Measurements from ENCODE around the gene ABTB2. TPM values are rescaled to one million over a fixed set of nuclear protein-coding genes. Genes with fewer than 3 reads are reported as not detected.

The ABTB2 gene
- polyA plus RNA-seq, 3 donors from 2014 or later, result 0.56 TPM; not detected in 2

- no peaks in the 10 kb centered on the region for H3K4me1 Mint-ChIP-seq
- H3K36me3 Mint-ChIP-seq, result no peaks in the 10 kb centered on the region
- H3K27ac Mint-ChIP-seq, result no peak overlapping the region
- no peaks in the 10 kb centered on the region for H3K9me3 Mint-ChIP-seq
- DNase-seq, result no peak
- H3K27me3 Mint-ChIP-seq (ENCODE audit: low read depth in 3 of 3), result peaks cover 0 to 5% (median 2%) of the 10 kb centered on the region in 3 donors
- H3K4me3 Mint-ChIP-seq, result no peak overlapping the region
Measured at GRCh38 chr11:34166806-34167740, 190.7 kb downstream of the ABTB2 start.

- Mint-ChIP-seq H3K27me3 (ENCODE audit: low read depth in 3 of 3) (peaks cover 0 to 3% (median 0%) of the 10 kb centered on the region in 3 donors), H3K4me3 (no peak overlapping the region), H3K9me3 (no peaks in the 10 kb centered on the region), H3K36me3 (no peaks in the 10 kb centered on the region), H3K27ac (no peak overlapping the region), H3K4me1 (no peaks in the 10 kb centered on the region)
- no peak for DNase-seq
Measured at GRCh38 chr11:34165786-34166555, 191.8 kb downstream of the ABTB2 start.

- no peak overlapping the region for H3K4me3 Mint-ChIP-seq
- H3K4me1 Mint-ChIP-seq, result no peaks in the 10 kb centered on the region
- H3K27ac Mint-ChIP-seq, result no peak overlapping the region
- no peak for DNase-seq
- no peaks in the 10 kb centered on the region for H3K36me3 Mint-ChIP-seq
- peaks cover 0 to 3% (median under 1%) of the 10 kb centered on the region in 3 donors for H3K27me3 Mint-ChIP-seq (ENCODE audit: low read depth in 3 of 3)
- H3K9me3 Mint-ChIP-seq, result no peaks in the 10 kb centered on the region
Measured at GRCh38 chr11:34165121-34165520, 192.7 kb downstream of the ABTB2 start.

GRCh38 chr11:34162856-34163255, 195.0 kb downstream of the ABTB2 start:
- no peak overlapping the region for H3K4me3 Mint-ChIP-seq
- H3K36me3 Mint-ChIP-seq, result no peaks in the 10 kb centered on the region
- peaks cover 4 to 6% of the 10 kb centered on the region in 2 donors for H3K4me1 Mint-ChIP-seq
- no peaks in the 10 kb centered on the region for H3K9me3 Mint-ChIP-seq
- H3K27me3 Mint-ChIP-seq (ENCODE audit: low read depth in 3 of 3), result peaks cover 0 to 4% (median 3%) of the 10 kb centered on the region in 3 donors
- no peak overlapping the region for H3K27ac Mint-ChIP-seq
- DNase-seq, result no peak

GRCh38 chr11:34162493-34162820, 195.4 kb downstream of the ABTB2 start:
- H3K4me3 Mint-ChIP-seq, result no peak overlapping the region
- H3K27ac Mint-ChIP-seq, result no peak overlapping the region
- peaks cover 0 to 5% (median 4%) of the 10 kb centered on the region in 3 donors for H3K27me3 Mint-ChIP-seq (ENCODE audit: low read depth in 3 of 3)
- no peak for DNase-seq
- no peaks in the 10 kb centered on the region for H3K36me3 Mint-ChIP-seq
- H3K9me3 Mint-ChIP-seq, result no peaks in the 10 kb centered on the region
- peaks cover 4 to 6% of the 10 kb centered on the region in 2 donors for H3K4me1 Mint-ChIP-seq

GRCh38 chr11:34161812-34162492, 195.9 kb downstream of the ABTB2 start:
- no peaks in the 10 kb centered on the region for H3K9me3 Mint-ChIP-seq
- H3K27me3 Mint-ChIP-seq (ENCODE audit: low read depth in 3 of 3), result peaks cover 0 to 4% (median 2%) of the 10 kb centered on the region in 3 donors
- peak; percentile 19 to 30 (median 26) for DNase-seq
- no peaks in the 10 kb centered on the region for H3K36me3 Mint-ChIP-seq
- peaks cover 4 to 6% of the 10 kb centered on the region in 2 donors for H3K4me1 Mint-ChIP-seq
- H3K27ac Mint-ChIP-seq, result no peak overlapping the region
- no peak overlapping the region for H3K4me3 Mint-ChIP-seq

GRCh38 chr11:34161361-34161760, 196.4 kb downstream of the ABTB2 start:
- H3K9me3 Mint-ChIP-seq, result no peaks in the 10 kb centered on the region
- no peak overlapping the region for H3K4me3 Mint-ChIP-seq
- no peaks in the 10 kb centered on the region for H3K36me3 Mint-ChIP-seq
- peaks cover 4 to 6% of the 10 kb centered on the region in 2 donors for H3K4me1 Mint-ChIP-seq
- no peak for DNase-seq
- H3K27me3 Mint-ChIP-seq (ENCODE audit: low read depth in 3 of 3), result peaks cover 0 to 4% (median 2%) of the 10 kb centered on the region in 3 donors
- H3K27ac Mint-ChIP-seq, result no peak overlapping the region

GRCh38 chr11:34160791-34161190, 197.0 kb downstream of the ABTB2 start:
- no peak overlapping the region for H3K27ac Mint-ChIP-seq
- H3K4me1 Mint-ChIP-seq, result peaks cover 4 to 6% of the 10 kb centered on the region in 2 donors
- no peak overlapping the region for H3K4me3 Mint-ChIP-seq
- H3K36me3 Mint-ChIP-seq, result no peaks in the 10 kb centered on the region
- H3K27me3 Mint-ChIP-seq (ENCODE audit: low read depth in 3 of 3), result peaks cover 0 to 4% (median 2%) of the 10 kb centered on the region in 3 donors
- no peak for DNase-seq
- H3K9me3 Mint-ChIP-seq, result no peaks in the 10 kb centered on the region

GRCh38 chr11:34160049-34160721, 197.6 kb downstream of the ABTB2 start:
- Mint-ChIP-seq H3K36me3 (no peaks in the 10 kb centered on the region), H3K4me3 (no peak overlapping the region), H3K9me3 (no peaks in the 10 kb centered on the region), H3K4me1 (peaks cover 4 to 6% of the 10 kb centered on the region in 2 donors), H3K27ac (no peak overlapping the region), H3K27me3 (ENCODE audit: low read depth in 3 of 3) (peaks cover 0 to 4% (median 2%) of the 10 kb centered on the region in 3 donors)
- DNase-seq, result no peak

- H3K9me3 Mint-ChIP-seq, result no peaks in the 10 kb centered on the region
- DNase-seq, result peak; percentile 14 to 24 (median 17)
- peaks cover 0 to 4% (median 2%) of the 10 kb centered on the region in 3 donors for H3K27me3 Mint-ChIP-seq (ENCODE audit: low read depth in 3 of 3)
- H3K4me3 Mint-ChIP-seq, result no peak overlapping the region
- H3K4me1 Mint-ChIP-seq, result peaks cover 5 to 6% of the 10 kb centered on the region in 2 donors
- no peak overlapping the region for H3K27ac Mint-ChIP-seq
- H3K36me3 Mint-ChIP-seq, result no peaks in the 10 kb centered on the region
Measured at GRCh38 chr11:34158661-34159060, 199.1 kb downstream of the ABTB2 start.

- Mint-ChIP-seq H3K4me1 (peaks cover 6 to 9% of the 10 kb centered on the region in 2 donors), H3K27me3 (ENCODE audit: low read depth in 3 of 3) (peaks cover 0 to 4% (median 2%) of the 10 kb centered on the region in 3 donors), H3K9me3 (no peaks in the 10 kb centered on the region), H3K36me3 (no peaks in the 10 kb centered on the region), H3K4me3 (no peak overlapping the region), H3K27ac (no peak overlapping the region)
- no peak for DNase-seq
Measured at GRCh38 chr11:34157163-34157562, 200.6 kb downstream of the ABTB2 start.

GRCh38 chr11:34155757-34156062, 202.1 kb downstream of the ABTB2 start:
- peaks cover 6 to 9% of the 10 kb centered on the region in 2 donors for H3K4me1 Mint-ChIP-seq
- H3K27ac Mint-ChIP-seq, result peak overlapping the region in 1 of 6 donors; percentile 74
- H3K27me3 Mint-ChIP-seq (ENCODE audit: low read depth in 3 of 3), result peaks cover 0 to 4% (median 2%) of the 10 kb centered on the region in 3 donors
- no peaks in the 10 kb centered on the region for H3K36me3 Mint-ChIP-seq
- no peak for DNase-seq
- no peak overlapping the region for H3K4me3 Mint-ChIP-seq
- no peaks in the 10 kb centered on the region for H3K9me3 Mint-ChIP-seq

GRCh38 chr11:34155057-34155756, 202.6 kb downstream of the ABTB2 start:
- Mint-ChIP-seq H3K27me3 (ENCODE audit: low read depth in 3 of 3) (peaks cover 0 to 4% (median 2%) of the 10 kb centered on the region in 3 donors), H3K27ac (peak overlapping the region in 1 of 6 donors; percentile 14), H3K36me3 (no peaks in the 10 kb centered on the region), H3K9me3 (no peaks in the 10 kb centered on the region), H3K4me1 (peaks cover 6 to 9% of the 10 kb centered on the region in 2 donors), H3K4me3 (no peak overlapping the region)
- no peak for DNase-seq
